ENCODE measurements around the gene FOXK1. TPM values are rescaled to one million over a fixed set of nuclear protein-coding genes. Genes with fewer than 3 reads are reported as not detected.

Gene FOXK1
- total RNA-seq (ENCODE audit: unreplicated experiment) = 41.7 TPM
- long read RNA-seq, partial matches to known transcripts = 0 of 6 reads
- long read RNA-seq, other reads (novel, unspliced or antisense) = 6 of 6 reads

- Mint-ChIP-seq H3K27ac (ENCODE audit: unreplicated experiment) (peak within 1 kb of the TSS; percentile 52), H3K4me3 (ENCODE audit: unreplicated experiment) (peak within 1 kb of the TSS; percentile 97), H3K27me3 (ENCODE audit: unreplicated experiment) (peaks cover 3% of the 10 kb centered on the region), H3K4me1 (ENCODE audit: low read depth, unreplicated experiment) (peaks cover 10% of the 10 kb centered on the region), H3K9me3 (ENCODE audit: unreplicated experiment) (peaks cover 5% of the 10 kb centered on the region), H3K36me3 (ENCODE audit: unreplicated experiment) (peaks cover 4% of the 10 kb centered on the region)
- DNase-seq = peak; percentile 89
- no peak for TF ChIP-seq CTCF (IDR thresholded peaks at IDR 0.05; ENCODE audit: partially characterized antibody, unreplicated experiment)
Measured at GRCh38 chr7:4681886-4682620, at the start of gene FOXK1. Gene FOXK1 (plus strand): TSS chr7:4682295. CDS start chr7:4682309, 14 bp downstream.

- no peaks in the 10 kb centered on the region for H3K36me3 Mint-ChIP-seq (ENCODE audit: unreplicated experiment)
- no peaks in the 10 kb centered on the region for H3K27me3 Mint-ChIP-seq (ENCODE audit: unreplicated experiment)
- no peak for DNase-seq
- no peak overlapping the region for H3K4me3 Mint-ChIP-seq (ENCODE audit: unreplicated experiment)
- peaks cover 3% of the 10 kb centered on the region for H3K9me3 Mint-ChIP-seq (ENCODE audit: unreplicated experiment)
- H3K4me1 Mint-ChIP-seq (ENCODE audit: low read depth, unreplicated experiment) = peaks cover 11% of the 10 kb centered on the region
- no peak for TF ChIP-seq CTCF (IDR thresholded peaks at IDR 0.05; ENCODE audit: partially characterized antibody, unreplicated experiment)
- H3K27ac Mint-ChIP-seq (ENCODE audit: unreplicated experiment) = no peak overlapping the region
Measured at GRCh38 chr7:4633012-4633411, 49.1 kb upstream of the FOXK1 start.

- no peak for DNase-seq
- Mint-ChIP-seq H3K36me3 (ENCODE audit: unreplicated experiment) (no peaks in the 10 kb centered on the region), H3K9me3 (ENCODE audit: unreplicated experiment) (peaks cover 2% of the 10 kb centered on the region), H3K27ac (ENCODE audit: unreplicated experiment) (no peak overlapping the region), H3K4me1 (ENCODE audit: low read depth, unreplicated experiment) (peaks cover 11% of the 10 kb centered on the region), H3K27me3 (ENCODE audit: unreplicated experiment) (no peaks in the 10 kb centered on the region), H3K4me3 (ENCODE audit: unreplicated experiment) (no peak overlapping the region)
- no peak for TF ChIP-seq CTCF (IDR thresholded peaks at IDR 0.05; ENCODE audit: partially characterized antibody, unreplicated experiment)
Measured at GRCh38 chr7:4634166-4634565, 47.9 kb upstream of the FOXK1 start.

- no peak overlapping the region for H3K27ac Mint-ChIP-seq (ENCODE audit: unreplicated experiment)
- peaks cover 2% of the 10 kb centered on the region for H3K4me1 Mint-ChIP-seq (ENCODE audit: low read depth, unreplicated experiment)
- H3K36me3 Mint-ChIP-seq (ENCODE audit: unreplicated experiment) = peaks cover 3% of the 10 kb centered on the region
- H3K9me3 Mint-ChIP-seq (ENCODE audit: unreplicated experiment) = peaks cover 2% of the 10 kb centered on the region
- no peak for DNase-seq
- no peaks in the 10 kb centered on the region for H3K27me3 Mint-ChIP-seq (ENCODE audit: unreplicated experiment)
- TF ChIP-seq CTCF (IDR thresholded peaks at IDR 0.05; ENCODE audit: partially characterized antibody, unreplicated experiment) = no peak
- no peak overlapping the region for H3K4me3 Mint-ChIP-seq (ENCODE audit: unreplicated experiment)
Measured at GRCh38 chr7:4638781-4639575, 43.1 kb upstream of the FOXK1 start.

Measured in glutamatergic neuron (in vitro differentiated cells).